GM21360 (cell line): Measurements from ENCODE around the gene CLCN4.

Experiments
- ATAC-seq: cut with Tn5 transposase; IDR thresholded peaks from one replicate; pipeline ENCODE4 v1.9.1; 2021; ENCODE audit warnings: mild to moderate bottlenecking, moderate library complexity; ENCODE audit not compliant: unreplicated experiment

The CLCN4 gene

DNA sequence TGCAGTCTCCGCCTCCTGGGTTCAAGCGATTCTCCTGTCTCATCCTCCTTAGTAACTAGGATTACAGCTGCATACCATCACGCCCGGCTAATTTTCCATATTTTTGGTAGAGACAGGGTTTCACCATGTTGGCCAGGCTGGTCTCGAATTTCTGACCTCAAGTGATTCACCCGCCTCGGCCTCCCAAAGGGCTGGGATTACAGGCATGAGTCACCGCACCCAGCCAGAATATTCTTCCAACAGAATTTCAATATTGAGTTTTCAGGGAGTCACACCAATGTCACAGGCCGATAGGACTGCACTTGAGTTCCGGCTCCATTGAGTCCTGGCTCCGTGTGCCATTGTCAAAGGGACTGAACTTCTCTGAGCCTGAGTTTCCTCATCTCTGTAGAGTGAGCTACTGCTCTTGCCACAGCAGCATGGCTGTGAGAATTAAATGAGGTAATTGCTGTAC is 82.9 kb downstream of the CLCN4 start:
- no peak for ATAC-seq

DNA sequence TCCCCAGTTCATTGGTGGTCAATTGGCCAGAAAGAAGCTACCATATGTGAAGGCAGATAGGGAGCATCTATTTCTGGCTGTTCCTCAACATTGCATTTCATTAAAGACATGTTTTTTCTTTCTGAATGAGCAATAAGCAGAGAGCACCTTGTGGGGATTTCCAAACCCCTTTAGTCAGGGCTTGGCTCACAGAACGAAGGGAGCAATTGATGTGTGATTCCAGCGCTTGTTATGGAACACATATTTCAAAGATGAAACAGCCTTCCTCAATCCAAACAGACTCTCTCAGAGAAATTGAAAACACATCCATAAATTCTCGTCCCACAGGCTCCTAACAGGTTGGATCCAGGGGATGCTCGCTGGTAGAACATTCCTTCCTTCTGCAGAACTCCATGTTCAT is 84.1 kb downstream of the CLCN4 start:
- ATAC-seq, result no peak

DNA sequence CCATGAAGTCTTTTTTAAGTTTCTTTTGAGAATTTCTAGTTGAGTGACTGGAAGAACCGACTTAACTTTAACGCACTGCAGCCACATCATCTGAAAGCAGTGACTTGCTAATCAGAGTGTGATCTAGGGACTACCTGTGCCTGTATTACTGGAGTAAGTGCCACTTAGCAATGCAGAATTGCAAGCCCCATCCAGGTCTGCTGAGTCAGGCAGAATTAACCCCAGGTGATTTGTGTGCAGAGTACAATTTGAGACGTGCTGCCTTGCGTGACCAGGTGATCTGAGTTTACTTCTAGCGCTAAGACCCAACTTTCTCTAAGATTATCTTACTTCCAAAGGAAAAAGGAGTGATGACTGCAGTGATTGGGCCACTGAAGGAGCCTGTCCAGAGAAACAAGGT is 85.3 kb downstream of the CLCN4 start:
- ATAC-seq, result no peak

DNA sequence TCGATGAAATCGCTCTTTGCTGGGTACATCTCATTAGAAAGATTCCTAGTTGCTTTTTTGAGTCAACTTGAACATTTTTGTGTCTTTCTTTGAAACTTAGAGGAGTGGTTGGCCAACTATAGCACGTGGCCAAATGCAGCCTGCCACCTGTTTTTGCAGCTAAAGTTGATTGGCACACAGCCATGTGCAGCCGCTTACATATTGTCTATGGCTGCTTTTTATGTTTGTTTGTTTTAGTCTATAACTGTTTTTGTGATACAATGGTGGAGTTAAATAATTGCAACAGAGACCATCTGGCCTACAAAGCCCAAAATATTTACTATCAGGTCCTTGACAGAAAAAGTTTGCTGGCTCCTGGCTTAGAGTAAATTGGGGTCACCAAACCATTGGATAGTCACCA is 86.3 kb downstream of the CLCN4 start:
- ATAC-seq, result no peak

DNA sequence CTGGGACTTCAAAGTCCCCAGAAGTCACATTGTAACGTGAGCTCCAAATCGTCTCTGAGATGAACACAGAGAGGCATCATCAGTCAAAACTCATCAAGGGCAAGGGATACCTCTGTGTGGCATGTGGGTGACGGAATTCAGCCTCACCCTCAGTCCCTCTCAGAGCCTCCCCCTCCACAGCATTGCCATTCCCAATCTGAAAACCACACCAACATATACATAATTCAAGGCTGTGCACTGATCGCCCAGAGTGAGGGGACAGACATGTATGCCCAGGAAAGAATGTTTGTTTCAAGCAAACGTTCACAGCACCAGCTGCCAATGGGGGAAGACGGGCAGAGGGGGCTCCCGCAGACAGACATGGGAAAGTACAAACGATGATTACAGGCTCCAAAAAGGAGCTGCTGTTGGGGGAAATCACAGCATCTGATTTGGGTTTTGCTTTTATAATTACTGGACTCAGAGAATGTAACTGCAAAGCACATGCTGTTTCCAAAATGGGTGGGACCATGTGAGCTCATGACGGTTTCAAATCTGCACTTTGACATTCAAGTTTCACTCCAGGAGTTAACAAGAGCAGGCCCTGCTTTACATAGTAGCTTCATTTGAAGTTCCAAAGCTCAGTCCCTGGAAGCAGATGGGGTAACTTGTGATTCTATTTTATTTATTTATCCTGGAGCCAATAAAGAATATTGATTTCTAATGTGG is 88.3 kb downstream of the CLCN4 start:
- ATAC-seq, result no peak

DNA sequence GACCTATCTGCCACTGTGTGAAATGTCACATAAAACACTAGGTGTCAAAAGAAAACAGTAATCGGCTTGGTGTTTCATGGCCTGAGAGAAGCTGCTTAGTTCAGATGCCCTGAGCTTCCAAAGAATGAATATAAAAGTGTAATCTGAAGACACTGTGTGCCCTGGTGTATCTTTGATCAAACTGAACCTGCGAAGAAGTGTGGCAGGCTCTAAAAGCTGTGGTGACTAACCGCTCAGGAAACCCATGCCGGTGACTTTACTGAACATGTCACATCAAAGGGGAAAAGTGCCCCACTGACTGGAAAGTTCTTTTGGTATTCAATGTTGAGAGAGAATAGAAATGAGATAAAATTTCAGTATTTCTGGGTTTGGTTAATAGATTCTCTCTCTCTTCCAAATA is 89.1 kb downstream of the CLCN4 start:
- ATAC-seq, result no peak

DNA sequence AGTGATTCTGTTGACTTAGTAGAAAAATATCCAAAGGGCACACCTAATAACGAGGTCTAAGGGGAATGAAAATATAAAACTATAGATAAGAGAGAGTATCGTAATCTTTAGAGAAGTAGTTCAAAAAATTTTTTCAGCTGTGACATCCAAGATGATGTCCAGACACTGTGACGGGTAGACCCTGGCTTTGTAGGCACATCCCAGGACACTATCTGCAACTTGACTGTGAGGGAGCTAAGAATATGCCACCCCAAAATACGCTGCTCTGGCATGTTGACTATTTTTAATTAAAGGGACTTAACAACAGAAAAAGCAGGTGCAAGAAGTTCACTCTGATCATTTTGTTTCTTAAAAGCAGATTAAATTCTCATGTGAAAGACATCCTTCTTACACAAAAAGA is 89.5 kb downstream of the CLCN4 start:
- ATAC-seq, result no peak

DNA sequence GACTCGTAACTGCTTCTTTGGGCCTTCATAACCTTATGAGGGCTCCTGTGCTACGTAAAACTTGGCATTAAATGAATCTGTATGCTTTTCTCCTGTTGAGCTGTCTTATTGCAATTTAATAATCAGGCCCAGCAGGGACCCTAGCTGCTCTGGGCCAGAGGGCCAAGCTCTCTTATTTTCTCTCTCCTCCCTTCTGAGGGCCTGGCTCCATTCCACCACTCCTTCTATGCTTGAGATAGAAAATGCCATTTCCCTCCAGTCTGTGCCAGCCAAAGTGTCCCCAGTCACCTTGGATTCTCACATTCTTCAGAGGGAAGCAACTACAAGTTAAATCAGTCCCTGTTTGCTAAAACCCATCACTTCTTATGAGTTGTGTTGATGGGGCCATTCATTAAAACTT is 90.1 kb downstream of the CLCN4 start:
- ATAC-seq, result no peak

DNA sequence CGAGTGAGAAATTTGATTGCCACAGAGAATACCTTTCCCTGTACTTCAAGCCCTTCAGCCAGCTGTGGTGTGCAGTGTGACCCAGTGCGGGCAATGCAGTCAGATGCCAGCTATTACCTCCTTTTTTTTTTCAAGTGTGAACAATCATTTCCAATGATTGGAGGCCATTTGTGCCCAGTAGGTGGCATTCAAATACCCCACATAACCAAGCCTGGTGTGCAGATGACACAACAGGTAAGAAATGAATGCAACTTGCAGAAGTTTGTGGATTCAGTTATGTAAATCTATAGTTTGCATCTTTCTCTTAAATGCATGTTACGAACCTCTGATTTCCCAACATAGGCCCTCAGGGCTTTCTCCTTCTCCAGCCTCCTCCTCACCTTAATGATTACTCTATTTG is 98.0 kb downstream of the CLCN4 start:
- no peak for ATAC-seq

DNA sequence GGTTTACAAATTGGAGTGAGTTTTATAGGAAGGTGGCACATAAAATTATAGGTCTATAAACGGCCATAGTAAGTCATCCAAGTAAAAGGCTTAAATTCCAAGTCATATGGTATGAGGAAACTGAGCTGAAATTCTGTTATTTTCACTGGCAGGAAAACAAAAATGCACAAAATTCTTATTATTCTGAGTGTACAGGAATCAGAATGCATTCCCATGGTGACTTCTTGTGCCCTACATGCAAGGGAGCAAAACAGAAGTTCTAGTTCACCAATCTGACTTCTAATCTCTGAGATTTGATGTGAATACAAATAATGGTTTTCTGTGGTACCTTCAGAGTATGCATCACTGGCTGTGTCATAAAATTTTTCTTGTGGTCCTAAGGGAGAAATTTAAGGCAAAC is 102.9 kb downstream of the CLCN4 start:
- no peak for ATAC-seq

DNA sequence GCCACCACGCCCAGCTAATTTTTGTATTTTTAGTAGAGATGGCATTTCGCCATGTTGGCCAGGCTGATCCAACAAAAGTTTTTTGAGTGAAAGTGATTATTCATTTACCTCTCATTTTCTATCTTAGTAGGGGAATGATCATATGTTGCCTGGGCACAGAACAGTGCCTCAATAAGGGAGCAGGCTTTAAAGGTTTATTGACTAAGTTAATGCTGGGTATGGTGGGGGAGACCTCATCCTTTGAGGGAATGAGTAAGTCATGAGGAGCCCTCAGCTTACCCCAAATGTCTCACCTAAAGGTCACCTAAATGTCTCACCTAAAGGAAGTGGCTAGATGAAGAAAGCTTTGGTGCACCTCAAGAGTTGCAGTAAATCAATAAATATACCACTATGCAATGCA is 109.0 kb downstream of the CLCN4 start:
- no peak for ATAC-seq

DNA sequence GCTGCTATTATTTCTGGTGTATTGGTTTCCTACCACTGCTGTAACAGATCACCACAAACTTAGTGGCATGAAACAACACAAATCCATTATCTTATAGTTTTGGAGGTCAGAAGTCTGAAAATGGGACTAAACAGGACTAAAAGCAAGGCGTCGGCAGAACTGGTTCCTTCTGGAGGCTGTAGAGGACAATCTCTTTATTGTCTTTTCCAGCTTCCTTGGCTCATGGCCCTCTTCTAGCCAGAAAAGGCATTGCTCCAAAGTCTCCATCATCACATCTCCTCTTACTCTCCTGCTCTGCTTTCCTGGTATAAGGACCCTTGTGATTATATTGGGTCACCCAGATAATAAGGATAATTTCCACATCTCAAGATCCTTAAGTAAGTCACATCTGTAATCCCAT is 121.9 kb downstream of the CLCN4 start:
- ATAC-seq, result no peak

DNA sequence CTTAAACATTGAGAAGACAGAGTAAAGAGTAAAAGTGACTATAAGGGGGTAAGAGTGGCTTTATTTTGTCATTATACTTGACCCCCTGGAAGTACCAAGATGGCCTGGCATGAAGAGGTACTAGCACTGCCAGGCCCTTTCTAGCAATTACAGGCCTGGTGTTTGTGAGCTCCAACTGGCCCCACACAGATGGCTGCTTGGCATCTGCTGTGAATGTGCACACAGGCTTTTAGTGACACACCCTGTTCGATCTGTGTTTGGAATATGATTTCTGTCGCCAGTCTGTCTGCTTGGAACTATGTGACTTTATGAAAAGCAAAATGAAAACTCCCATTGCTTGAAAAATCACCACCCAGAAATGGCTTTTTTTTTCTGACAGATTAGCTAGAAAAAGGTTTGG is 123.3 kb downstream of the CLCN4 start:
- ATAC-seq, result no peak

DNA sequence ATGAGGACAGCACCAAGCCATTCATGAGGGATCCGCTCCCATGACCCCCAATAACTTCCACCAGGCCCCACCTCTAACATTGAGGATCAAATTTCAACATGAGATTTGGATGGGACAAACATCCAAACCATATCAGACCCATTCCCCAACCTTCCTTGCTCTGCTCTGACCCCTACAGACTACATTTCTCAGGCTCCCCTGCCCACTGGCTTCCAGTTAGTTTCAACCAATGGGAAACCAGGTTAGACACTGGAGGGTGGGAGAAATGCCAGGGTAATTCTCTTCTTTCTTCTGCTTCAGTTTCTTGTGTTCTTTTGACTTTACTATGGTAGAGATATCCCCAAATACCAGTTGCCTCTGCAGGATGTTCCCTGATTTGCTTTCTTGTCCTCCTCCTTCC is 125.7 kb downstream of the CLCN4 start:
- no peak for ATAC-seq

DNA sequence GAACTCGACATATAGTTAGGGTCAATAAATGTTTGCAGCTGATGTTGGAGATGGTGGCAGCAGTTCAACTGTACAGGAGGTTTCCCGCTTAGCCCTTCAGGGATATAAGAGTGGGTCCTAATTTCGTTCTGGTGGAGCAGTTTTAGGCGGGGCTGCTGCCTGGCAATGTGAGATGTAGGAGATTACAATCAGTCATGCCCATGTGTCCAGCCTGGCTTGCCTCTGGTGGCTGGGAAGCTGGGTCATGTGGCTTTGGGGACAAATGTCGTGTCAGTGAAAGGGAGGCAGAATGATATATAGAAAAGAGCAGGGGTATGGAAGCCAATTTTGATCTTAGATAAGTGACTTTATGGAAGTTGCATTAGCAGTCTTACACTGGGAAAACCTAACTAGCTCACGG is 129.4 kb downstream of the CLCN4 start:
- no peak for ATAC-seq
